Measurements from ENCODE around the gene LIAS. TPM values are rescaled to one million over a fixed set of nuclear protein-coding genes. Genes with fewer than 3 reads are reported as not detected.

Gene LIAS
- total and polyA plus RNA-seq, 2 of the 13 experiments (the other 11 are each of a cell fraction or from before 2014, with no cell fraction given) = 16.0 to 16.6 TPM

DNA sequence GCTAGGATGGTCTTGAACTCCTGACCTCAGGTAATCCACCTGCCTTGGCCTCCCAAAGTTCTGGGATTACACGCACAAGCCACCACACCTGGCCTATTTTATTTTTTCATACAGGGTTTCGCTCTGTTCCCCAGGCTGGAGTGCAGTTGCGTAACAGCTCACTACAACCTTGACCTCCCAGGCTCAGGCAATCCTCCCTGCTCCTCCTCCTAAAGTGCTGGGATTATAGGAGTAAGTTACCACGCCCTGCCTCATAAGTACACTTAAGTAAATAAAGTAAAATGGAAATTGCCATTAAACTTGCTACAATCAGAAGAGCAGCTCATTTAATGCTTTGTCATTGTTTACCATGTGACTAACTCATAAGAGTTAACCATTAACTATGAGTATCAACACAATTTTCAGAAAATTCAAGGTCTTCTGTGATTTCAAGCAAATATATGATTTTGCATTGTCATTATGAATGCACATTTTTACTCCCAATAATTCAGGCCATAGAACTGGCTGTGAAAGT lies 56.1 kb downstream of the LIAS start (continued):
- no peak for TF ChIP-seq ZNF563 (CRISPR knock-in tag; IDR thresholded peaks at IDR 0.05)
- TF ChIP-seq NFYB (CRISPR knock-in tag; IDR thresholded peaks at IDR 0.05) = no peak
- peak; percentile 34; the same call in 1 of the 2 replicates for TF ChIP-seq SPEN (CRISPR knock-in tag; IDR thresholded peaks at IDR 0.05; ENCODE audit: low read depth)
- no peak for TF ChIP-seq GPN1 (CRISPR knock-in tag; IDR thresholded peaks at IDR 0.05; ENCODE audit: borderline replicate concordance)
- peak; percentile 65; the same call in 1 of the 2 replicates for TF ChIP-seq SALL2 (CRISPR knock-in tag; IDR thresholded peaks at IDR 0.05)
- no peak for TF ChIP-seq ZNF713 (CRISPR knock-in tag; IDR thresholded peaks at IDR 0.05)
- no peak; the same call in 1 of the 2 replicates for TF ChIP-seq SP140L (CRISPR knock-in tag; IDR thresholded peaks at IDR 0.05; ENCODE audit: borderline replicate concordance)
- peak; percentile 67; the same call in 1 of the 2 replicates for TF ChIP-seq ZNF761 (CRISPR knock-in tag; conservative IDR thresholded peaks at IDR 0.05)
- no peak for TF ChIP-seq ZSCAN21 (CRISPR knock-in tag; IDR thresholded peaks at IDR 0.05; ENCODE audit: borderline replicate concordance)
- 0 out of 2 replicates have a peak, but pooled peaks have one; percentile 52 for TF ChIP-seq ZNF772 (CRISPR knock-in tag; IDR thresholded peaks at IDR 0.05)
- peak; percentile 98 for TF ChIP-seq NR2F6 (IDR thresholded peaks at IDR 0.05)
- TF ChIP-seq NR2F6 (CRISPR knock-in tag; IDR thresholded peaks at IDR 0.05) = peak; percentile 99
- TF ChIP-seq NAIF1 (CRISPR knock-in tag; IDR thresholded peaks at IDR 0.05; ENCODE audit: borderline replicate concordance) = no peak
- TF ChIP-seq KDM3A (CRISPR knock-in tag; IDR thresholded peaks at IDR 0.05; ENCODE audit: low read depth) = peak; percentile 87; the same call in 1 of the 2 replicates
- peak; percentile 95 for TF ChIP-seq HMG20B (CRISPR knock-in tag; conservative IDR thresholded peaks at IDR 0.05)
- no peak for TF ChIP-seq ZFAT (CRISPR knock-in tag; conservative IDR thresholded peaks at IDR 0.05)
- peak; percentile 29; the same call in 1 of the 2 replicates for TF ChIP-seq TSC22D2 (CRISPR knock-in tag; IDR thresholded peaks at IDR 0.05; ENCODE audit: borderline replicate concordance)
- TF ChIP-seq ZNF260 (CRISPR knock-in tag; IDR thresholded peaks at IDR 0.05; ENCODE audit: borderline replicate concordance, low read depth) = no peak
- peak; percentile 32 for TF ChIP-seq XRCC5 (optimal IDR thresholded peaks at IDR 0.05; ENCODE audit: low read length)
- TF ChIP-seq ZFP90 (CRISPR knock-in tag; IDR thresholded peaks at IDR 0.05; ENCODE audit: borderline replicate concordance) = peak; percentile 70; the same call in 1 of the 2 replicates
- peak; percentile 46; the same call in 1 of the 2 replicates for TF ChIP-seq HIVEP1 (CRISPR knock-in tag; IDR thresholded peaks at IDR 0.05)
- no peak for TF ChIP-seq ZNF230 (CRISPR knock-in tag; IDR thresholded peaks at IDR 0.05)
- TF ChIP-seq ZNF674 (CRISPR knock-in tag; IDR thresholded peaks at IDR 0.05; ENCODE audit: low read depth) = no peak
- no peak for TF ChIP-seq ZNF430 (CRISPR knock-in tag; IDR thresholded peaks at IDR 0.05)
- TF ChIP-seq, protein P1, sequence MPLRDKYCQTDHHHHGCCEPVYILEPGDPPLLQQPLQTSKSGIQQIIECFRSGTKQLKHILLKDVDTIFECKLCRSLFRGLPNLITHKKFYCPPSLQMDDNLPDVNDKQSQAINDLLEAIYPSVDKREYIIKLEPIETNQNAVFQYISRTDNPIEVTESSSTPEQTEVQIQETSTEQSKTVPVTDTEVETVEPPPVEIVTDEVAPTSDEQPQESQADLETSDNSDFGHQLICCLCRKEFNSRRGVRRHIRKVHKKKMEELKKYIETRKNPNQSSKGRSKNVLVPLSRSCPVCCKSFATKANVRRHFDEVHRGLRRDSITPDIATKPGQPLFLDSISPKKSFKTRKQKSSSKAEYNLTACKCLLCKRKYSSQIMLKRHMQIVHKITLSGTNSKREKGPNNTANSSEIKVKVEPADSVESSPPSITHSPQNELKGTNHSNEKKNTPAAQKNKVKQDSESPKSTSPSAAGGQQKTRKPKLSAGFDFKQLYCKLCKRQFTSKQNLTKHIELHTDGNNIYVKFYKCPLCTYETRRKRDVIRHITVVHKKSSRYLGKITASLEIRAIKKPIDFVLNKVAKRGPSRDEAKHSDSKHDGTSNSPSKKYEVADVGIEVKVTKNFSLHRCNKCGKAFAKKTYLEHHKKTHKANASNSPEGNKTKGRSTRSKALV (CRISPR knock-in tag; IDR thresholded peaks at IDR 0.05) = peak; percentile 84
- peak; percentile 59; the same call in 1 of the 2 replicates for TF ChIP-seq HNF4G (IDR thresholded peaks at IDR 0.05; ENCODE audit: borderline replicate concordance, low read depth, low read length)
- TF ChIP-seq HNF4G (CRISPR knock-in tag; IDR thresholded peaks at IDR 0.05; ENCODE audit: borderline replicate concordance, low read depth) = no peak
- no peak for TF ChIP-seq ZNF501 (CRISPR knock-in tag; IDR thresholded peaks at IDR 0.05)
- TF ChIP-seq RXRB (CRISPR knock-in tag; IDR thresholded peaks at IDR 0.05; ENCODE audit: borderline replicate concordance) = peak; percentile 99

Measured in HepG2 (cell line).